VCaP (cell line): Measurements from ENCODE around the gene RALA.

Source experiments
- H3K27ac ChIP-seq: fragments of 450-650 bp; 2 replicates; pipeline ENCODE4 v1.5.1; 2017
- CTCF ChIP-seq: fragments of 450-650 bp; conservative IDR thresholded peaks from 2 replicates; pipeline ENCODE4 v1.5.1; 2017; ENCODE audit warnings: mild to moderate bottlenecking, moderate library complexity

The RALA gene

GRCh38 chr7:39605087-39605486 is 18.3 kb upstream of the RALA start:
- no peak overlapping the region for H3K27ac ChIP-seq
- no peak for TF ChIP-seq CTCF

GRCh38 chr7:39606352-39606751 is 17.0 kb upstream of the RALA start:
- H3K27ac ChIP-seq, result no peak overlapping the region
- TF ChIP-seq CTCF, result no peak

GRCh38 chr7:39606941-39607340 is 16.4 kb upstream of the RALA start:
- no peak for TF ChIP-seq CTCF
- H3K27ac ChIP-seq, result no peak overlapping the region

- TF ChIP-seq CTCF, result no peak
- no peak overlapping the region for H3K27ac ChIP-seq
These were observed 15.5 kb upstream of the RALA start for GRCh38 chr7:39607865-39608264.

- TF ChIP-seq CTCF, result no peak
- no peak overlapping the region for H3K27ac ChIP-seq
These were observed 15.1 kb upstream of the RALA start for GRCh38 chr7:39608278-39608677.

- TF ChIP-seq CTCF, result no peak
- no peak overlapping the region for H3K27ac ChIP-seq
These were observed 14.0 kb upstream of the RALA start for GRCh38 chr7:39609113-39609934.

GRCh38 chr7:39609935-39610263 is 13.5 kb upstream of the RALA start:
- TF ChIP-seq CTCF, result no peak
- H3K27ac ChIP-seq, result no peak overlapping the region
